Suprapubic skin (tissue), 4 donors: ENCODE results near the gene PPP1R9B. TPM values are rescaled to one million over a fixed set of nuclear protein-coding genes. Genes with fewer than 3 reads are reported as not detected.
A peak's percentile ranks its signal among the peaks of the same experiment; 100 is the strongest.

Source experiments
- DNase-seq, 2 donors: peaks; one replicate each; pipeline ENCODE4 v3.0.0-alpha.2; 2019; ENCODE audit warnings: low spot score in 2 of 2
- H3K27ac ChIP-seq: fragments of 200-600 bp; sonication (generic); one replicate; pipeline ENCODE4 v1.5.1; 2019
- H3K27me3 ChIP-seq: fragments of 200-600 bp; sonication (generic); one replicate; pipeline ENCODE4 v1.5.1; 2019
- H3K36me3 ChIP-seq: fragments of 200-600 bp; sonication (generic); one replicate; pipeline ENCODE4 v1.5.1; 2019
- H3K4me1 ChIP-seq: fragments of 200-600 bp; sonication (generic); one replicate; pipeline ENCODE4 v1.5.1; 2019
- H3K4me3 ChIP-seq: fragments of 200-600 bp; sonication (generic); one replicate; pipeline ENCODE4 v1.5.1; 2019; ENCODE audit warnings: mild to moderate bottlenecking
- H3K9me3 ChIP-seq: fragments of 200-600 bp; sonication (generic); one replicate; pipeline ENCODE4 v1.5.1; 2019
- EP300 ChIP-seq: sonication (generic); formaldehyde crosslinking; IDR thresholded peaks from one replicate; pipeline ENCODE4 v1.6.1; 2017; ENCODE audit warnings: antibody characterized with exemption
- POLR2A ChIP-seq, 2 donors: fragments of 450-650 bp; IDR thresholded peaks; one replicate each; pipeline ENCODE4 v1.6.1; 2017; ENCODE audit warnings: antibody characterized with exemption in 2 of 2, mild to moderate bottlenecking in 2 of 2, moderate library complexity in 2 of 2
- POLR2AphosphoS5 ChIP-seq, 3 donors: sonication (generic); formaldehyde crosslinking; IDR thresholded peaks; one replicate each; pipeline ENCODE4 v1.6.1; 2017; ENCODE audit warnings: antibody characterized with exemption in 3 of 3
- WGBS: methylation state at CpG from one replicate; pipeline ENCODE4 v1.1.5; 2018; 5-methylcytosine and 5-hydroxymethylcytosine counted together
- total RNA-seq, 4 donors: library from RNA; depleted of rRNA; stranded (reverse); fragments of >200 nt; gene quantifications; one replicate each; pipeline ENCODE4 v1.1.0, GENCODE V29; 2016
- TF ChIP-seq, protein P1 (sequence below), 2 donors: fragments of 200-600 bp in 1 of 2; fragments of 450-650 bp in 1 of 2; sonication (generic) in 1 of 2; IDR thresholded peaks; one replicate each; pipeline ENCODE4 v1.5.1; 2016 to 2019; ENCODE audit warnings: antibody characterized with exemption in 2 of 2, mild to moderate bottlenecking in 1 of 2, moderate library complexity in 1 of 2

Gene PPP1R9B
- total RNA-seq, 4 donors from 2014 or later: 21.5 to 26.2 (median 23.7) TPM

DNA sequence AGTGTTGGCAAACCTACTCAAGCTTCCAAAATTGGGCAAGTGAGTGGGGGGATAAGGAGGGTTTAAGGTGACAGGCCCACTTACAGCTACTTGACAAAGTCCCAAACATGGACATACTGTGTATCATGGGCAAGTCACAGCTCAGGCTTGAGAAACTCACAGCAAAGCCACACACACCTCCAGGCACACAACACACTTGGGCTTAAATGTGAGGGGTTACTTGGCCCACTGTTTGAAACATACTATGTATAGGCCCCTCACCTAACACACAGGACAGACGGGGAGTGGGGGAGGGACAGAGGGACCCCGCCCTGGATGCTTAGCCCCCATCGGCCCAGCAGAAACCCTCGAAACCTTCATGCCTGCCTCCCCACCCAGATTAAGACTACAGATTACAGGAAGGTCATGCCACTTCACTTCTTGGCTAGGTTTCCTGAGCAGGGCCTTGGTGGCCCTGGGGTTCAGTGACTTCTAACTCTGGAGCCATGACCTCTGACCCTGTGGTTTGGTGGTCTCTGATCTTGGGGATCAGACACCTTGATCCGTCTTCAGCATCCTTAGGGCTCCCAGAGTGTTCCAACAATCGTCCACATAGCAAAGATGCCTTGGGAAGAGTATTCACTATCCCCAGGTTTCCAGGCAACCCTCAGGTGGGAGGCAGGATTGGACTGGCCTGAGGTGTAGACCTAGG lies 18.2 kb downstream of the PPP1R9B start:
- H3K4me1 ChIP-seq: peaks cover 42% of the 10 kb centered on the region
- 63% methylated on average over 2 of the region's 6 CpGs for WGBS
- no peaks in the 10 kb centered on the region for H3K9me3 ChIP-seq
- TF ChIP-seq, protein P1, sequence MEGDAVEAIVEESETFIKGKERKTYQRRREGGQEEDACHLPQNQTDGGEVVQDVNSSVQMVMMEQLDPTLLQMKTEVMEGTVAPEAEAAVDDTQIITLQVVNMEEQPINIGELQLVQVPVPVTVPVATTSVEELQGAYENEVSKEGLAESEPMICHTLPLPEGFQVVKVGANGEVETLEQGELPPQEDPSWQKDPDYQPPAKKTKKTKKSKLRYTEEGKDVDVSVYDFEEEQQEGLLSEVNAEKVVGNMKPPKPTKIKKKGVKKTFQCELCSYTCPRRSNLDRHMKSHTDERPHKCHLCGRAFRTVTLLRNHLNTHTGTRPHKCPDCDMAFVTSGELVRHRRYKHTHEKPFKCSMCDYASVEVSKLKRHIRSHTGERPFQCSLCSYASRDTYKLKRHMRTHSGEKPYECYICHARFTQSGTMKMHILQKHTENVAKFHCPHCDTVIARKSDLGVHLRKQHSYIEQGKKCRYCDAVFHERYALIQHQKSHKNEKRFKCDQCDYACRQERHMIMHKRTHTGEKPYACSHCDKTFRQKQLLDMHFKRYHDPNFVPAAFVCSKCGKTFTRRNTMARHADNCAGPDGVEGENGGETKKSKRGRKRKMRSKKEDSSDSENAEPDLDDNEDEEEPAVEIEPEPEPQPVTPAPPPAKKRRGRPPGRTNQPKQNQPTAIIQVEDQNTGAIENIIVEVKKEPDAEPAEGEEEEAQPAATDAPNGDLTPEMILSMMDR (IDR thresholded peaks at IDR 0.05): no peak
- TF ChIP-seq EP300: no peak
- TF ChIP-seq POLR2A (IDR thresholded peaks at IDR 0.05): no peak
- TF ChIP-seq POLR2AphosphoS5 (IDR thresholded peaks at IDR 0.05): no peak
- no peak for DNase-seq
- no peak overlapping the region for H3K27ac ChIP-seq
- peaks cover 29% of the 10 kb centered on the region for H3K36me3 ChIP-seq
- peaks cover 25% of the 10 kb centered on the region for H3K27me3 ChIP-seq
- H3K4me3 ChIP-seq: no peak overlapping the region

DNA sequence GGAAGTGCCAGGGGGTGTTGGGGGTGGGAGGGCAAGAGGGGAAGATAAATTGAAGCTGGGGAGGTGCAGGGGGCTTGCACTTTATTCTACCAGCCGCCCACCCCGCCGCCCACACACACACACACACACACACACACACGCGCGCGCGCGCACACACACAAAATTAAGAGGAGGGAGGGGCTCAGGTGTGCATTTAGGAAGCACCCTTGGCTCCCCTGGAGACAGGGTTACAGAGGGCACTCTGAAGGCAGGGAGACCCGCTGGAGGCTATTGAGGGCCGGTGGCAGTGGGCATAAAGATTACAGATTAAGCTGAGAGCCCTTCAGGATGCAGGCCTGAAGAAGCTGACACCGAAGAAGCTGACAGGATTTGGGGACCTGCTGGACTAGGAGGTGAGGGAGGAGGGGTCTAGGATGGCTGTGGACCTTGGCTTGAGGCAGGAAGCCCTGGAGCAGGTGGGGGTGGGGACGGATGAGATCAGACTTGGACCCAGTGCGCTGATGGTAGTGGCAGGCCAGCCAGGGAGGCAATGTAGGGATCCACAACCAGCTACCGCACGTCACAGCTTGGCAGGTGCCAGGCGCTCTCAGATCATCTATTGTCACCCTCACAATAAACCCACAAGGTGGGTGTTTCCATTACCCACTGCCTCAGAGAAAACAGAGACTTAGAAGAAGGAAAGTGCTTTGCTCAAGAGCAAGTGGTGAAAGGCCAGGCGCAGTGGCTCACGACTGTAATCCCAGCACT lies 19.7 kb downstream of the PPP1R9B start:
- Histone ChIP-seq H3K9me3 (no peaks in the 10 kb centered on the region), H3K27ac (no peak overlapping the region), H3K4me1 (peaks cover 42% of the 10 kb centered on the region), H3K27me3 (peaks cover 25% of the 10 kb centered on the region), H3K36me3 (peaks cover 14% of the 10 kb centered on the region), H3K4me3 (peak overlapping the region; percentile 55)
- no peak for DNase-seq
- WGBS: 46% methylated on average over 19 of the region's 19 CpGs
- TF ChIP-seq EP300: no peak
- TF ChIP-seq POLR2AphosphoS5 (IDR thresholded peaks at IDR 0.05): no peak
- TF ChIP-seq POLR2A (IDR thresholded peaks at IDR 0.05): no peak
- TF ChIP-seq, protein P1 (IDR thresholded peaks at IDR 0.05): no peak

DNA sequence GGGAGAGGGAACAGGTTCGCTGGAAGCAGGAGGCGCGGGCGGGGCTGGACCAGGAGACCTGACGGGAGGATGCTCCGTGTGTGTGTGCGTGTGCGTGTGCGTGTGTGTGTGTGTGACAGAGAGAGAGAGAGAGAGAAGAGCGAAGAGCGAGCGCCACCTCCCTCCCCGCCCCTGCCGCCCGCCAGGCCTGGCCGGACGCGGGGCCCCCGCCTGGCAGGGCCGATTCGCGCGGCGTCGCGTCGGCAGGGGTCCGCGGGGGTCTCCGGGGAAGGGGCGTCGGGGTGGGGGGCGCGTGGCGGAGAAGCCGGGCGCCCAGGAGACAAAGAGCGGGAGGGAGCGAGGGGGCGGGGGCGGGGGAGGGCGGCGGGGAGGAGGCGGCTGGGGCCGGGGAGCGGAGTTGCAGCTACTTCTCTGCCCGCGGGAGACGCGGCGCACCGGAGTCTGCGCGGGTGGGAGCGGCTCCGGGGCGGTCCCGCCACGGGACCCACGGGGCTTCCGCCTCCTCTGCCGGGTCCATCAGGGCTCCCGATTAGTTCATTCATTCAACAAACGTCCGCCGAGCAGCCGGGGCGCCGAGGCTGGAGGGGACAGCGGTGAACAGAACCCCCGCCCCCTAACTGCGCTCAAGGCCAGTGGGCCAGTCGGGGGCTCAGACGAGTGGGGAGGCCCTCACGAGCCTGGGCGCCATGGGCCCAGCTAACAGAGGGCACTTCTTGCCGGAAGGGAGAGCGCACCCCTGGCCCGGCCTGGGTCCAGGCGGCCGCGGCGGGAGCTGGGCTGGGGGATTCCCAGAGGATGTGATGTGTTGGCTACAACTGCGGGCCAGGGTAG lies 20.5 kb downstream of the PPP1R9B start, which contains the start of gene SAMD14:
Gene SAMD14 (minus strand): TSS at position 433 of the 831 bp plus-strand sequence. CDS start 5,201 bp downstream, outside the sequence.
- Histone ChIP-seq H3K4me1 (peaks cover 42% of the 10 kb centered on the region), H3K27me3 (peaks cover 25% of the 10 kb centered on the region), H3K36me3 (peaks cover 6% of the 10 kb centered on the region), H3K9me3 (no peaks in the 10 kb centered on the region), H3K4me3 (peak within 1 kb of the TSS; percentile 55), H3K27ac (no peak within 1 kb of the TSS)
- DNase-seq: no peak
- WGBS: 2% methylated on average over 26 of the region's 84 CpGs
- TF ChIP-seq POLR2A (IDR thresholded peaks at IDR 0.05): no peak

DNA sequence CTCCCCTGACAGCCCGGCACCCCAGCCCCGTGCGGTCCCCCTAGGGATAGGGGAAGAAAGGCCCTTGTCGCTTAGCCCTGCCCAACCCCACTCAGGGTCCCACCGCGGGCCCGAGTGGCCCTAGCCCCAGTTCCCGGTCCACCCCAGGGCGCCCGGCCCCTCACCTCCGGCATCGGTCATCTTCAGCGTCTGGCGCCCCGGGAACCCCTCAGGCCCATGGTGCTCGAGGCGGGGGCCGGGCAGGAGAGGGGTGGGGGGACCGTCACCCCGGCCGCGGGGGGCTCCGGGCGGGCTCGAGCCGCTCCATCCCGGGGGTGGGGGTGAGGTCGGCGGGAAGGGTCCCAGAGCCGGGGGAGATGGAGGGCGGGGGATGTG lies 21.1 kb downstream of the PPP1R9B start:
- Histone ChIP-seq H3K36me3 (peaks cover under 1% of the 10 kb centered on the region), H3K27me3 (peaks cover 25% of the 10 kb centered on the region), H3K4me3 (peak overlapping the region; percentile 55), H3K4me1 (peaks cover 42% of the 10 kb centered on the region), H3K9me3 (no peaks in the 10 kb centered on the region), H3K27ac (no peak overlapping the region)
- TF ChIP-seq POLR2A (IDR thresholded peaks at IDR 0.05) (no peak), POLR2AphosphoS5 (IDR thresholded peaks at IDR 0.05) (no peak), EP300 (no peak)
- TF ChIP-seq, protein P1 (IDR thresholded peaks at IDR 0.05): no peak
- WGBS: 3% methylated on average over 12 of the region's 31 CpGs
- DNase-seq: no peak

DNA sequence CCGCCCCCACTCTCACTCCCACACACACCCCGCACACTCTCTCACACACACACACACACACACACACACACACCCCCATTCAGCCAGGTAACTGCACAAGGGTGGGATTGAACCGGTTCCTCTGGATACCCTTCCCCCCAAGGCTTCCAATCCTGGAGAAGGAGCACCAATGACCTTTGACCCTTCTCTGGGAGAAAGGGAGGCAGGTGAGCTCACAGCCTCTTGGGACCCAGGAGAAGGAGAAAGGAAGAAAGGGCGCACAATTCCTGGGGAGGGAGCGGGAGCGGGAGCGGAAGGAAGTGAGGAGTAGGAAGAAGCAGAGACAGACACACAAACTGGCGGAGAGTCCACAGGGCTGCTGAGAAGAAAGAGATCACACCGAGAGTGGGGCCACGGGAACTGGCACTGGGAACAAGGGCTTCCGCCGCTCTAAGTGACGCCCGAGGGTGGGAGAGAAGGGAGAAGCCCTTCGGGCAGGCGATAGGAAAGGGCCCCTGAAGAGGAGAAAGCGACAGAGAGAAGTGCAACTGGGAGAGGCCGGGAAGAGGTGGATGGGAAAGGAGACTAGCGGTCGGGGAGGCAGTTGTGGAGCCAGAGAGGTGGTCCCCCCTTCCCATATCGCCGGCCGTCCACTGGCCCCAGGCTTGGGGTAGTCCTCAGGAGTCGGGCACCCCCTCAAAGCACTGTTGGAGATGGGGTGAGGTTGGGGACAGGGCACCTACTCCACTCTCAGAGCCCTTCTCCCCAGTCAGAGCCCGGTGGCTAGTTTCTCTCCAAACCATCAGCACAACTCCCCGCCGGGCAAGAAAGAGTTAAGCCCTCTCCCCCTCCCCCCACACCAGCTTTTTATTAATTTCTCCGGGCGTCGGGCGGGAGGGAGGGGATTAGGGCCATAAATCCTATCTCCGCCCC lies 21.8 kb downstream of the PPP1R9B start:
- H3K9me3 ChIP-seq: no peaks in the 10 kb centered on the region
- H3K36me3 ChIP-seq: no peaks in the 10 kb centered on the region
- no peak overlapping the region for H3K27ac ChIP-seq
- DNase-seq: no peak
- H3K4me3 ChIP-seq: peak overlapping the region; percentile 55
- TF ChIP-seq POLR2A (IDR thresholded peaks at IDR 0.05) (no peak), EP300 (no peak), POLR2AphosphoS5 (IDR thresholded peaks at IDR 0.05) (no peak)
- TF ChIP-seq, protein P1 (IDR thresholded peaks at IDR 0.05): no peak
- peaks cover 35% of the 10 kb centered on the region for H3K4me1 ChIP-seq
- H3K27me3 ChIP-seq: peaks cover 25% of the 10 kb centered on the region
- 30% methylated on average over 27 of the region's 32 CpGs for WGBS
